ENCODE data around the gene DCAF5.
A peak's percentile ranks its signal among the peaks of the same experiment; 100 is the strongest.
"Not testable (repeated sequence)": the region's sequence is repeated elsewhere in the genome, so short reads cannot be mapped to it uniquely, and the experiment has no call there.

DCAF5 gene

DNA sequence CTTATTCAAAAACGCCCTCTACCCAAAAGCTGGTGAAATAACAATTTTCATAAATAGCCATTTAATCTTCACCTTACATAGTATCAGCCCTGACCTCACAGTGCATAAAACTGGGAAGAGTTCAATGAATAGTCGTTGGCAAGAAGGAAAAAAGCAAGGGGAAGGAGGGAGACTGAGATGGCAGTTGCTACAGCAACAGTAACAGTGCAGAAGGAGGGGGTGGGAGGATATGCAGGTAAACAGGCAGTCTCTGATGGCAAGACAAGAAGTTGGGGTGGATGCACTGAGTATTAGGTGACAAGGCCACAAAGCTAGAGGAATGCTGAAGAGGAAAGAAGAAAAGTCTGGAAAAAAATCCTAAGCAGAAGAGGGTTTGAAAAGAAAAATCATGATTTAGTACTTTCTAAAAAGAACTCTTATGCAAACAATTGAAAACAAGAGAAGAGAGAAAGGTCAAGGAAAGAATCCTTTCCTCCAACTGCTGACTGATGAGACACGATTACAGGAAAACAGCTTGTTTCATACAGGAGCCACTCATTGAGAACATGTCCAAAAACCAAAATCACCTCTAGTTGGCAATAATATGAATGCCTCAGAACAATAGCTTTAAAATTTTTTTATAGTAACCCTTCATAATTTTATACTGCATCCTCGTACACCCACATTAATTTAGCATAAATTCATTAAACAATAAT lies 56.0 kb downstream of the DCAF5 start:
- no peak for DNase-seq (ENCODE audit: low read depth, low spot score)

DNA sequence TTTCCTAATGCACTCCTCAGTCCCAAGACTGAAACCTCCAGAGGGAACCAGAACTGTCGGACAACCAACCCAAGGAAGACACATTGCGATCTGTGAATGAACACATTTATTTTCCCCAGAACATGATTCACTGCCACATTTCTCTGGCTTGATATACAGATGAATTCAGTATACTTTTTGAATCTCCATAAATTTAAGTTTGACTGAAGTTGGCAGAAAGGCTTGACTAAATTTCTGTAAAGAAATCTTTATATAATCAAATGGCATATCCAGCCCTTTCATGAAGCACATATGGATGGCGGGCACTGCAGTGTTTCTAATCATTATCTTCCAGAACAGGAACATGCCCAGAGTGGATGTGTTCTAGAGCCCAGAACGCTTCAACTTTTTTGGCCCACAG lies 56.7 kb downstream of the DCAF5 start:
- DNase-seq (ENCODE audit: low read depth, low spot score) = no peak

DNA sequence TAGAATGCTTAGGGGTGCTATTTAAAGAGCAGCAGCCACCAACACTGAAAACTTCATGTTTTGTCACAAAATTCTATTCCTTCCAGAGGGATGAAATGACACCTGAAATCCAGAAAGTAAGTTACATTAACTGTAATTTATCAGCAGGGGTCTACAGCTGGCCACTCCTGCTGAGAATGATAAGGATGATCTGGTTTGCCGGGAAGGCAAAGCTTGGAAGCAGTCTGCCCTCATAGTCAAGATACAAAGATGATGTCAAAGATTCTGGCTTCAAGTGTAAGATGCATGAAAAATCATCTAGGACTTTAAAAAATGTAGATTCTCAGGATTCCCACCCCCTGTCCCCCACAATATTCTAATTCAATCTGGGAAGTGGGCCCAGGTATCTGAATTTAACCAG lies 58.4 kb downstream of the DCAF5 start:
- DNase-seq (ENCODE audit: low read depth, low spot score) = no peak

DNA sequence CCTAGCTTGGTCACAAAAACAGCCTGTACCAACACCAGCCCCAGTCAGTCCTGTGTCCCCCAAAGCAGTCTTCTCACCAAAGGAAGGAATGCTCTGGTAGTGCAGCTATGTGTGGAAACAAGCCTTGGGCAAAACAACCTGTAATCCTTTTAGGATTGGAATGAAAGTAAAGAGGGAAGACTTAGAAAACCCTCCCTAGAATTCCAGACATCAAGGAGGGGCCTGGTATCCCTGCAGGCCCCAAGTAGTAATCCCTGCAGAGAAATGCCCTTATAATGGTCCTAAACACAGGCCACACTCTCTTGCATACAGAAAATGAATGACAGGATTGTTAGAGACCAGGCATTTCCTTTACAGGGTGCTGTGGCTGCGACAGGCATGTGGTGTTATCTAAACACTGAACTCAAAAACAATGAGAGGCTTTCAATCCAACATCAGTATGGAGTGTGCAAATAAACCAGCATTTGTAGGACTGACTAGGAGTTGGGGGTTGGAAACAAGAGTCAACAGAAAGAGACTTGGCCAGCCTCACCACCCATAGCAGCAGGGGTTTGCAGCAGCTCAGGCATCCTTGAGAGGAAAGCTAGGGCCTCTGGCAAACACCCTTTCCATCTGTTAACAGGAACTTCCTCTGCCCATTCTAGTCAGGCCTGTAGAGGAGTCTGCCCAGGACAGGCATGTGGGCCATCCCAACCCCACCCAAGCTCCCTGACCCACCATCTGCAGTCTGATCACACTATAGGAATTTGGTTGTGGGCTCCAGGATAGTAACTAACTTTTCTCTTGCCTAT lies 59.1 kb downstream of the DCAF5 start:
- DNase-seq (ENCODE audit: low read depth, low spot score) = peak; percentile 40

DNA sequence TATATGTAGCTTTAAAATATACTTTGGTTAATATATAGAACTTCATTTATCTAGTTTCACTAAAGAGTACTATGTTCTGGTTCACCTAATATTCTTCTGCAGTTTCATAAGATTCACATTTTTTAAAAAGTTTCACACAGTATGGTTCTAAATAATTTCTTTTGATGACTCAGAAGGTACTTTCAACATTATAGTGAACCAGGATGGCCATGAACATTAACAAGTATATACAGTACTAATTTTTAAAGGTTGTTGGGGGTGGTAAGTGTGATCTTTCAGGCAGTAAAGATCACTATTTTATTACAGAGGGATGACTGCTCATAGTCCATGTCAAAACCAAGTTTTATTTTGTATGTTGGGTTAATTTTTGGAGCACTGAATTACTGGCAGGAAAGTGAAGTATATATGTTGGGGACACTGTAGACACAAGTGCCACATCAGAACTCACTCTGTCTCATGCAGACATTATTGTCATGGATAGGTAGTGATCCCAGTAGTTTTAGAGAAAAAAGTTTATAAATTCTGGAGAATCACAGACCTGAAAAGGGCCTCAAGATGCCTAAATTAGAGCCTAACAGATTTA lies 60.0 kb downstream of the DCAF5 start:
- no peak for DNase-seq (ENCODE audit: low read depth, low spot score)

DNA sequence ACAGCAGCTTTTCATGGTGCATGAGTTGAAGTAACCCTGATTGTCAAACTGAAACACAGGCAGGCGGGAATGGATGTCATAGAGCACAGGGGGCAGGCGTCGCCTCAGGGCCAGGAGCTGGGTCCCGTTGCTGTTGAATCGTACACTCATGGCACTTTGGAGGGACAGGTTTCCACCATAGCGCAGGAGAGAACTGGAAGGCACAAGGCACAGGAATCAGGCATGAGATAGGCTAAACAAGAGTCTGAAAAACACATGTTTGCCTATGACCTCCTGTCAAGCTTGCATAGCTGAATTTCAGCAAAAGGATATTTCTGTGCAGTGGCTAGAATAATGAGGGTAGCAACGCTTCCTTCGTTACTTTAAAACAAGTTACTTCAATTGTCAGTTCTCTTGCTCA lies 61.2 kb downstream of the DCAF5 start:
- DNase-seq (ENCODE audit: low read depth, low spot score) = no peak

DNA sequence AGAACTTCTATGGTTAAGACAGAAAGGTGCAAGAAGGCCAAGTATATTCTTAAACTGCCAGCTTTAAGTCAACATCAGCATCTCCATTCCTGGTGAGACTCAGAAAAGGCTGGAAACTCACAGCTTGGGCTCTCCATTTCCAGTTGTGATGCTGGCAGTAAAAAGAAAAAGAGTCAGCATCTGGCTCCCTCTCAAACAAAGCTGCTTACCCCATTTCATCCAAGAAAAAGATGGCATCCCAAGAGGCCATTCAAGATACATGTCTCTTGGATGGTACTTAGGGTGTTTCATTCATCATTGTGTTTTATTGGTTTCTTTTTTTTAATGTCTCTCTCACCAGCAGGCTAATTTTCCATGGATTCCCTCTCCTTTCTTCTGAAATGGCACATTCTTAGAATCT lies 61.9 kb downstream of the DCAF5 start:
- no peak for DNase-seq (ENCODE audit: low read depth, low spot score)

DNA sequence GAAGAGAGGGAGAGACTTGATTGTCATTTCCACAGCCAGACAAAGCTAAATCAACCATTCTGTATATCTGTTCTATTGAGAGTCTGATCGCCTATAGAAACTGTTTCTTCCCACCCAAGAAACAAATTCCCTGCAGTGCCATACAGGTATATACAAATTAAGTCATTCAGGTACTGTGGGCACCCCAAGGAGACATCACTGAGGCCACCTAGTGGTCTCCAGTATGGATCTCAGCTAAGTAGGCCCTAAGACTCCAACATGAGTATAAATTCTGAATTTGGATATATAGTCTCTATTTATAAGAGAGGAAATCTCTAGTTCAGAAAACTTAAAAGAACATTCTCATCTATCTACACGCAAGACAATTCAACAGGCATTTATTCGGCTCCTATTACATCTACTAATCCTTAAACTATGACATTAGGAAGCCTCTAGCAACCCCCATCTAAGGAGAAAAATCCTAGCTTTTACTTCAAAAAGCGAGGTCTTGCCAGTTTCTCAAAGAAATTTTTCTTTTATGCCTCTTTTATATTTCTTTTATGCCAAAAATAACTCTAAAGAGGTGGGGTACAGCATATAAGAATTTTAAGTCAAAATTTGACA lies 62.6 kb downstream of the DCAF5 start:
- DNase-seq (ENCODE audit: low read depth, low spot score) = no peak

DNA sequence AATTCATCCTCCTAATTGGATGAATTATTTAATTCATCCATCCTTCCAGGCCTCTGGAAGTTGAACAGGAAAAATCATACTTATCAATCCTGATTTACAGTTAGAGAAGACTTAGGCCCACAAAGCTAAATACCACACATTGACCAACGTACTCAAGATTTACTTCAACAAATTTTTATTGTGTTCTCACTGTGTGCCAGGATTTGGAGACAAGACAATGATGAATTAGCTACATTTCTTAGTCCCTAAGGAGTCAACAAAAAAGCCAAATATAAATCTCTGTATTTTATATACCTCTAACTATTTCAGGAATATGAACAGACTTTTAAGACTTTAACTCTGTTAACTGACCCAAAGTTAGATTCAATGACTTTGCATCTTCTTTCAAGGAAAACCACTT lies 63.9 kb downstream of the DCAF5 start:
- DNase-seq (ENCODE audit: low read depth, low spot score) = no peak

DNA sequence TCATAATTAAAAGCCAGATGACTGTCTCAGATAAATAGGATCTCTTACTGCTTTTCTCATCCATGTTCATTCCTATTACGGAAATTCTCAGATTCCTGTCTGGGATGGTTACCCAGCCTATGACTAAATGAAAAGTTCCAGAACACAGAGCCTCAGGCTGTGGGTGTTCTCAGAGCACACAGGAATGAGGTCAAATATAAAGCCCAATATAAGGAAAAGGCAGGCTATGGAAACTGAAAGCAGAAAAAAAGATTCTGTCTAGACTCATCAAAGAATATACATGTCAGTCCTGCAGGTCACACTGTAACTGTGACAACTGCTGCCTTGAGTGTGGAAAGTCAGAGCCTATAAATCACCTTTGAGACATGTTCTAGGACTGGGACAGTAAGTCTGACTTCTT lies 64.3 kb downstream of the DCAF5 start:
- no peak for DNase-seq (ENCODE audit: low read depth, low spot score)

DNA sequence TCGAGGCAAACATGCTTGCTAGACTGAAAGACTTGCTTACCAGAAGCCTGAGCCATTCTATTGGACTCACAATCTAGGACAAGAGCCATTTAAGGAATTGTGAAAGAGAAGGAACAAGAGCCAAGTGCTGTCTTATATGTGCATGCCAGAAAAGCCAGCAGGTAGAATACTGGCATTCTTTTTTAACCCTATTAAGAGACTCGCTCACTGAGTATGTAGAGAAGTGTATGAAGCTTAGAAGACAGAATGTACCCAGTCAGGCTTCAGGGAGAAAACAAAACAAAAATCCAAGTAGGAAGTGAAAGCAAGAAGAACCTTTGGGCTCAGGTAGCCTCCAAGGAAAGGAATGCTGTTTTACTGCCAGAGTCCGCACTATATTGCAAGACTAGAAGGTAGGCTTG lies 65.9 kb downstream of the DCAF5 start:
- no peak for DNase-seq (ENCODE audit: low read depth, low spot score)

DNA sequence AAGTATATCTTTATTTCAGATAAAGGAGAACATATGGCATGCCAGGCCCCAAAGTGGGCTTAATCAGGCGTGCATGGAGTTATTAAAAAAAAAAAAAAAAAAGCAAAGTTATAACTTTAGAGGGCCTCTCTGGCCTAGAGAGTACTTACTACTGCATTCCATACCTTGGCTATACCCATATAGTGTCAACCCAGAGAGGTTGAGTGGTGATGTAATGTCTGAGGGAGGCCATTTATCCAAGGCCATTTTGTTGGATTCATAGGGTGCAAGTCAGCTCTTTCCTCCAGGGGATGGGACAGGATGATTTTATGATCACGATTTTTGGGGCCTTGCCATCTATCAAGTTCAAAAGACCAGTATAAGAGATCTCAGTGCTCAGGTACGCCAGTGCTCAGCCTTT lies 66.4 kb downstream of the DCAF5 start:
- no peak for DNase-seq (ENCODE audit: low read depth, low spot score)

DNA sequence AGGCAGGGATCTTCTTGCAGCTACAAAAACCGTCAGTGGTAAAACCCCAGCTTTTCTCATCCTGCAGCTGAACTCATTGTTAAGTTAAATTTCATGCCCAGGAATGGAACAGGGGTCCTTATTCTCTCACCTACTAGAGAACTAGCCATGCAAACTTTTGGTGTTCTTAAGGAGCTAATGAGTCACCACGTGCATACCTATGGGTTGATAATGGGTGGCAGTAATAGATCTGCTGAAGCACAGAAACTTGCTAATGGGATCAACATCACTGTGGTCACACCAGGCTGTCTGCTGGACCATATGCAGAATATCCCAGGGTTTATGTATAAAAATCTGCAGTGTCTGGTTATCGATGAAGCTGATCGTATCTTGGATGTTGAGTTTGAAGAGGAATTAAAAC lies 68.9 kb downstream of the DCAF5 start:
- no peak for DNase-seq (ENCODE audit: low read depth, low spot score)

DNA sequence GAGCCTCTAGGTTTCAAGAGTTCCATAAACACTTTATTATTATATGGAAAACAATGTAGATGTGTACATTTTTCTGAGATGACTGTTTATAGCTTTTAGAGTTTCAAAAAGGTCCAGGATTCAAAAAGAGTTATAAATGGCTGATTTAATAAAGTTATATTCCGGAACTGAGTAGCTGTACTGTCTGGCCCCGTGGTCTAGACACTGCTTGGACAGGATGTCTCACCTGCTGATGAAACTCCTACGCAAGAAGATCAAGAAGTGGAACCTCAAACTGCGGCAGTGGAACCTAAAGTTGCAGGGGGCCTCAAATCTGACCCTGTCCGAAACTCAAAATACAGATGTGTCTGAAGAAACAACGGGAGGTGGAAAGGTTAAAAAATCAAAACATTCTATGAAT lies 69.7 kb downstream of the DCAF5 start:
- DNase-seq (ENCODE audit: low read depth, low spot score) = no peak

DNA sequence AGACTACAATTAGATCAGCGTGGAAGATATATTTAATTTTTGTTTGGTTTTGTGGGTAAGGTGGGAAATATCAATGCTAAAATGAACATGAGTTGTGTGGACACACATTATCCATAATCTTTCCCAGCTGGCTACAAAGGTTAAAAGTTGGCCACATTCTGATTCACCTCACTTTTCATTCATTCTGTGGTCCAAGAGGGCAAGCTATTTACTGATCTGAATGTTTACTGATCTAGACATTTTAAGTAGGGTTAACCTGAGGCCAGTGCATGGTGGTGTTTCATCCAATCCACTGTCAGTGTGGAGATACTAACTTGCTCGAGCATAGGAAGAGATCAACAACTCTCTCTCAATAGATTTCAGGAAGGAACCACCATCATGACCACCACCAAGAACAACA lies 71.6 kb downstream of the DCAF5 start:
- no peak for DNase-seq (ENCODE audit: low read depth, low spot score)

DNA sequence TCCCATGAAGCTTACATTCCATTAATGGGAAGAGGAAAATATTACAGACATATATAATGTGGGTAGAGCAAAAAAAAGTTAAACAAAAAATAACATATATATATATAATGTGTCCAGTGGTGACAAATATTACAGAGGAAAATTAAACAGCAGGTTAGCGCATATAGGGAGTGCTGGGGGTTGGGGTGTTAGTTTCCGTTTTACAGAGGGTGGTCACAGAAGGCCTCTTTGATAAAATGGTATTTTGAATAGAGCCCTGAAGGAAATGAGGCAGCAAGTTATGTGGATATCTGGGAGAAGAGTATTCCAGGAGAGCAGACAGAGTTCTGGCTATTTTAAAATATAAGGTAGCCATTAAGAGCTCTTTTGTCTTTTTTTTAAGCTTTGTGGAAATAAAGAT lies 73.2 kb downstream of the DCAF5 start:
- DNase-seq (ENCODE audit: low read depth, low spot score) = no peak

DNA sequence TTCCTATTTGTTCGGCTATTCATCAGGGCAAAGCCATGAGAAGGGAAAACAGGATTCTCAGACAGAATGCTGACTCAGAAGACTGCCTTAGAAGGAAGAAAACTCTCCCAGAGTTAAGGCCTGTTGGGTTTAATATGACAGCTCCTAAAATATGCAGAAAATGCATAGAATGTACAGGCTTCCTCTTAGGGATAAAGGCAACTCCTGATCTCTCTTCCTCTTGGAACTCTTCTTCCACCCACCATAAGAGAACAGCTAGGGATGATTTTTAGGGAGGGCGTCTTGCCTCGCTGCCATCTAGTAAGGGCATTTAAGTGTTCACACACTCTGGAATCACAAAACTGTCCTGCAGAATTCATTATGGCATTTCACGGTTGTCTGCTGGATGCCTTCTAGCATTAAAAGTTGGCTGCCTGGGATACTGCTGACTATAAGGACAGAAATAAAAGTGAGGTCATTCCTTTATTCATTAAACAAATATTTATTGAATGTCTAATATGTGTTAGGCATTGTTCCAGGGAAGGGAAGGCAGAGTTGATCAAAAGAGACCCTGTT lies 73.7 kb downstream of the DCAF5 start:
- no peak for DNase-seq (ENCODE audit: low read depth, low spot score)

DNA sequence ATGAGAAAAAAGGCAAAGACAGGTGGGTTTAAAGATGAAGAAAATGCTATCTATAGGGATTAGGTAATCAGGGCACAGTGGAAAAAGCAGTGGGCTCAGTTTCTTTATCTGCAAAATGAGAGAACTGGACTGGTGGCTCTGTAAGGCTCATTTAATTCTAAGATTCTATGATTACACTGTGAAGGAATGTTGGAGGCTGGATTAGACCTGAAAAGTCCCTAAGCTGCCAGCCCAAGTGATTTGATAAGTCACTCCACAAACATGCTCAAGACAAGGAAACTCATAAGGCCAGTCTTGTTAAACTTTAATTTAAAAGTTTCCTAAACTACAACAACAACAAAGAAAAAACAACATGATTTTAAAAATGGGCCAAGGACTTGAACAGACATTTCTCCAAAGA lies 75.1 kb downstream of the DCAF5 start:
- no peak for DNase-seq (ENCODE audit: low read depth, low spot score)

DNA sequence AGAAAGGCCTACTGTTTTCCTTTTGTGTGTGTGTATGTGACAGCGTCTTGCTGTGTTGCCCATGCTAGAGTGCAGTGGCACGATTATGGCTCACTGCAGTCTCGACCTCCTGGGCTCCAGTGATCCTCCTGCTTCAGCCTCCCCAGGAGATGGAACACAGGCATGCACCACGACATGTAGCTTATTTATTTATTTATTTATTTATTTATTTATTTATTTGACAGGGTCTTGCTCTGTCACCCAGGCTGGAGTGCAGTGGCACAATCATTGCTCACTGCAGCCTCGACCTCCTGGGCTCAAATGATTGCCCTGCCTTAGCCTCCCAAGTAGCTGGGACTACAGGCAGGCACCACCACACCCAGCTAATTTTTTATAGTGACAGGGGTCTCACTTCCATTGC lies 75.7 kb downstream of the DCAF5 start:
- not testable (repeated sequence) for DNase-seq (ENCODE audit: low read depth, low spot score)

DNA sequence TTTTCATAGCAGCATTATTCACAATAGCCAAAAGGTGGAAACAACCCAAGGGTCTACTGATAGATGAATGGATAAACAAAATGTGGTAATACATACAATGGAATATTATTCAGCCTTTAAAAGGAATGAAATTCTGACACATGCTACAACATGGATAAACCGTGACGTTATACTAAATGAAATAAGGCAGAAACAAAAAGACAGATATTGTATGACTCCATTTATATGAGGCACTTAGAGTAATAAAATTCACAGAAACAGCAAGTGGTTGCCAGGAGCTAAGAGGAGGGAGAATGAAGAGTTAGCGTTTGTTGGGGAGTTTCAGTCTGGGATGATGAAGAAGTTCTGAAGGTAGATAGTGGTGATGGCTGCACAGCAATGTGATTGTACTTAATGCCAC lies 76.6 kb downstream of the DCAF5 start:
- DNase-seq (ENCODE audit: low read depth, low spot score) = no peak

DNA sequence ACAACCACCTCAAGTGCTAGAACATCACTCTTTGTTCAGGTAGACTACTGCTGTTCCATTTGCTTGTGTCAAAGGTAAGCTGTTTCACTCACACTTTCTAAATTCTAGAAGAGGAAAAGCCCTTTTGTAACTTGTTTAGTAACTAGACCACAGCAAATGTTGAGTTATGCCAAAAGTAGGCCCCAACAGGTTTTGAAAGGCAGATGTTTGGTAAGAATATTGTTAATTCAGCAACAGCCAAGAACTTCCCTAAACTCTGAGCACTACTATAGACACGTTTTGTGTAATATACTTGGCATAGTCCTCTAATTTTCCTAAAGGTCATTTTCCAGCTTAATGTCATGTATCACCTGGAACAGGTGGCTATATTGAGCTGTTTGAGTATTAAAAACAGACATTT lies 79.0 kb downstream of the DCAF5 start:
- DNase-seq (ENCODE audit: low read depth, low spot score) = no peak

DNA sequence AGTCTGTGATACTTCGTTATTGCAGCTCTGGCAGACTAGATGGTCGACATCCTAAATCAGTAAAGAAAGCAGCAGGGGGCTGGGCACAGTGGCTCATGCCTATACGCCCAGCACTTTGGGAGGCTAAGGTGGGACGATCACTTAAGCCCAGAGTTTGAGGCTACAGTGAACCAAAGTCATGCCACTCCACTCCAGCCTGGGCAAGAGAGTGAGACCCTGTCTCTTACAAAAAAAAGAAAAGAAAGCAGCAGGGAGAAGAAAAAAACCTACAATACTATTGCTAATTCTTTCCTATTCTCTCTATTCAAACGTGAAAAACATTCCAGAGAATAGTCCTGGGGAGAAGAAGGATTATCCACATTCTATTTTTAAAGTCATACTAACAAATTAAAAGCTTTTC lies 79.5 kb downstream of the DCAF5 start:
- no peak for DNase-seq (ENCODE audit: low read depth, low spot score)

Data from brain pericyte (primary cell).